Thoracic aorta (tissue), 2 donors: ENCODE data around the gene CAT. TPM values are rescaled to one million over a fixed set of nuclear protein-coding genes. Genes with fewer than 3 reads are reported as not detected.
"Not testable (repeated sequence)": the region's sequence is repeated elsewhere in the genome, so short reads cannot be mapped to it uniquely, and the experiment has no call there.

Experiments used
- ATAC-seq: fragments of 150-250 bp; one replicate; pipeline ENCODE4 v1.8.0; 2017; ENCODE audit warnings: low read depth; ENCODE audit not compliant: insufficient number of reproducible peaks, low FRiP score
- DNase-seq: peaks from one replicate; pipeline ENCODE4 v3.0.0-alpha.2; 2020; ENCODE audit warnings: low spot score
- H3K27ac ChIP-seq, 2 donors: fragments of 200-600 bp; sonication (generic); 1 replicate in 1 of 2; 2 replicates in 1 of 2; pipeline ENCODE4 v1.5.1; 2016; ENCODE audit warnings: mild to moderate bottlenecking in 2 of 2, moderate library complexity in 2 of 2
- H3K27me3 ChIP-seq: fragments of 200-600 bp; sonication (generic); replicated peaks from 2 replicates; pipeline ENCODE4 v1.6.0; 2016; ENCODE audit warnings: mild to moderate bottlenecking; ENCODE audit not compliant: insufficient read depth
- H3K36me3 ChIP-seq: fragments of 200-600 bp; sonication (generic); one replicate; pipeline ENCODE4 v1.5.1; 2016
- H3K4me1 ChIP-seq, 2 donors: fragments of 200-600 bp; sonication (generic); 1 replicate in 1 of 2; 2 replicates in 1 of 2; pipeline versions ENCODE4 v1.5.1 to v1.6.0; 2016; ENCODE audit warnings: low read depth in 2 of 2, mild to moderate bottlenecking in 1 of 2; ENCODE audit not compliant: control insufficient read depth in 1 of 2
- H3K4me3 ChIP-seq: fragments of 200-600 bp; sonication (generic); 2 replicates; pipeline ENCODE4 v1.5.1; 2016; ENCODE audit warnings: mild to moderate bottlenecking
- H3K9me3 ChIP-seq: fragments of 200-600 bp; sonication (generic); 2 replicates; pipeline ENCODE4 v1.5.1; 2016
- total RNA-seq, 2 donors: library from RNA; depleted of rRNA; stranded (reverse); fragments of >200 nt; gene quantifications; one replicate each; pipeline versions ENCODE4 v1.1.0 to v1.2.3, GENCODE V29; 2016
- TF ChIP-seq, protein P1 (sequence below): fragments of 200-600 bp; sonication (generic); IDR thresholded peaks from one replicate; pipeline ENCODE4 v1.5.1; 2019; ENCODE audit warnings: antibody characterized with exemption

CAT gene
- total RNA-seq, 2 donors from 2014 or later, result 54.7 to 65.3 TPM

DNA sequence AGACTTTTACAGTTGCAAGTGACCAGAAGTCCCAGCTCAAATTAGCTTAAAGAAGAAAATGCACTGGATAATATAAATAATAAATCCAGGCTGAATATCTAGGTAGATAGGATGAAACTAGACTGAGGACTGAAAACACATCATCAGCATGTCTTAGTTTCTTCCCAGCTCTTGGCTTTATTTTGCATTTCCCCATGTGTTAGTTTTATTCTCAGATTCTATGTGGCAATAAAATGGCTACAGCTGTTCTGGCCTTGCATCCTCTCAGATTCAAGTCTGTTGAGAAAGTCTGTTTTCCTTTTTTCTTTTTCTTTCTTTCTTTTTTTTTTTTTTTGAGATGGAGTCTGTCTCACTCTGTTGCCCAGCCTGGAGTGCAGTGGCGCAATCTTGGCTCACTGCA is 22.6 kb upstream of the CAT start:
- no peak overlapping the region for H3K4me3 ChIP-seq
- DNase-seq, result no peak
- TF ChIP-seq, protein P1, sequence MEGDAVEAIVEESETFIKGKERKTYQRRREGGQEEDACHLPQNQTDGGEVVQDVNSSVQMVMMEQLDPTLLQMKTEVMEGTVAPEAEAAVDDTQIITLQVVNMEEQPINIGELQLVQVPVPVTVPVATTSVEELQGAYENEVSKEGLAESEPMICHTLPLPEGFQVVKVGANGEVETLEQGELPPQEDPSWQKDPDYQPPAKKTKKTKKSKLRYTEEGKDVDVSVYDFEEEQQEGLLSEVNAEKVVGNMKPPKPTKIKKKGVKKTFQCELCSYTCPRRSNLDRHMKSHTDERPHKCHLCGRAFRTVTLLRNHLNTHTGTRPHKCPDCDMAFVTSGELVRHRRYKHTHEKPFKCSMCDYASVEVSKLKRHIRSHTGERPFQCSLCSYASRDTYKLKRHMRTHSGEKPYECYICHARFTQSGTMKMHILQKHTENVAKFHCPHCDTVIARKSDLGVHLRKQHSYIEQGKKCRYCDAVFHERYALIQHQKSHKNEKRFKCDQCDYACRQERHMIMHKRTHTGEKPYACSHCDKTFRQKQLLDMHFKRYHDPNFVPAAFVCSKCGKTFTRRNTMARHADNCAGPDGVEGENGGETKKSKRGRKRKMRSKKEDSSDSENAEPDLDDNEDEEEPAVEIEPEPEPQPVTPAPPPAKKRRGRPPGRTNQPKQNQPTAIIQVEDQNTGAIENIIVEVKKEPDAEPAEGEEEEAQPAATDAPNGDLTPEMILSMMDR, result no peak
- no peak for ATAC-seq
- H3K4me1 ChIP-seq, result no peaks in the 10 kb centered on the region
- H3K27ac ChIP-seq, result no peak overlapping the region
- H3K27me3 ChIP-seq, result no peaks in the 10 kb centered on the region
- H3K9me3 ChIP-seq, result peaks cover 7% of the 10 kb centered on the region
- H3K36me3 ChIP-seq, result no peaks in the 10 kb centered on the region

DNA sequence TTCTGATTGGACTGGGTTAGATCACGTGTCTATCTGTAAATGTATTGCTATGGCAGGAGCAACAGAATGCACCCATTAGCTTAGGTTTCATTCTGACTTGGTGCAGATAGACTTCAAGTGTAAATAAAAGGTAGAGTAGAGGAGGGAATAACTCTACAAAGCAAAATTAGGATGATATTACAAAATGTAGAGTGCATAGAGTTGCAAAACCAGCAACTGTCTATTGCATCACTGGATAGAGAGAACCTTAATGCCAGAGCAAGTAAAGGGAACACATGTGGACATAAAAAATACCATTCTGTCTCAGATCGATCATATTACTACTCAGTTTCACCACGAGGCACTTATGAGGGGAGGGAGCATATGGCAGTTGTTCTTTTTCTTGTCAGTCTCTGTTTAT is 22.0 kb upstream of the CAT start:
- Histone ChIP-seq H3K9me3 (peaks cover 7% of the 10 kb centered on the region), H3K27ac (no peak overlapping the region), H3K36me3 (no peaks in the 10 kb centered on the region), H3K4me3 (no peak overlapping the region), H3K27me3 (no peaks in the 10 kb centered on the region), H3K4me1 (no peaks in the 10 kb centered on the region)
- DNase-seq, result no peak
- no peak for ATAC-seq
- TF ChIP-seq, protein P1, result no peak

DNA sequence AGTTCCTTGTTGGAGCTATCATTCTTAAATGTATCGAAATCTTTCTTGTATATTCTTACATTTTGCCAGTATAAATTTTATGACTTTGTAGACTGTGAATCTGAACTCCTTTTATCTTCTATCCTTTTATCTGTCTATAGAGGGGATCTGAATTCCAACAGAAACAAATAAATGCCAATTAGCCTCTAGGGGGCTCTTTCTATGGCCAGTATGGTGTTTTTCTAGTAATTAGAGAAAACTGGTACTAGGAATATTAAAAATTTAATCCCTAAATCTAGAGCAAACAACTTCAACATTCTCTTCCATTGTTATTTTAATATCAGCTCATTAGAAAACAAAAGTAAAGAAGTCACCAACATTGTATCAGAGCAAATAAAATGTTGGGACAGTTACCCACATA is 21.5 kb upstream of the CAT start:
- Histone ChIP-seq H3K27me3 (no peaks in the 10 kb centered on the region), H3K4me1 (no peaks in the 10 kb centered on the region), H3K9me3 (peaks cover 7% of the 10 kb centered on the region), H3K4me3 (no peak overlapping the region), H3K27ac (no peak overlapping the region), H3K36me3 (no peaks in the 10 kb centered on the region)
- DNase-seq (no peak), ATAC-seq (no peak)
- TF ChIP-seq, protein P1, result no peak

DNA sequence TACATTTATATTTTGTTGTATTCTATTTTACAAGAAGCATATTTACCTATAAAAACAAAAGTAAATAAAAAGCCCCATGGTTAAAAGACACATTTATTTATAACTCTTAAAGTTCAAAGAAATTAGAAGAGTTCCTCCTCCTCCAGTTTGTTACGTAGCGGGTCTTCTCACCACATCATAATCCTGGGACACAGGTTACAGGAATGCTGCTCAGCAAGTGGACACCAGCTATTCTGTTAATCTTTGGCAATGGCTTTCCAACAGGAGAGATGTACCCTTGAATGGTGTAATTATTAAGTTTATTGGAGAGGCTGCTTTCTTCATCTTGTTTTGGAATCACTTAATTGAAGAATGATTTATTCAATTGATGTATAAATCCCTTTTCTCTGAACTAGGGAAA is 19.6 kb upstream of the CAT start:
- no peaks in the 10 kb centered on the region for H3K4me1 ChIP-seq
- H3K27ac ChIP-seq, result no peak overlapping the region
- H3K9me3 ChIP-seq, result no peaks in the 10 kb centered on the region
- ATAC-seq (no peak), DNase-seq (no peak)
- H3K27me3 ChIP-seq, result no peaks in the 10 kb centered on the region
- TF ChIP-seq, protein P1, result no peak
- H3K4me3 ChIP-seq, result no peak overlapping the region
- H3K36me3 ChIP-seq, result no peaks in the 10 kb centered on the region

DNA sequence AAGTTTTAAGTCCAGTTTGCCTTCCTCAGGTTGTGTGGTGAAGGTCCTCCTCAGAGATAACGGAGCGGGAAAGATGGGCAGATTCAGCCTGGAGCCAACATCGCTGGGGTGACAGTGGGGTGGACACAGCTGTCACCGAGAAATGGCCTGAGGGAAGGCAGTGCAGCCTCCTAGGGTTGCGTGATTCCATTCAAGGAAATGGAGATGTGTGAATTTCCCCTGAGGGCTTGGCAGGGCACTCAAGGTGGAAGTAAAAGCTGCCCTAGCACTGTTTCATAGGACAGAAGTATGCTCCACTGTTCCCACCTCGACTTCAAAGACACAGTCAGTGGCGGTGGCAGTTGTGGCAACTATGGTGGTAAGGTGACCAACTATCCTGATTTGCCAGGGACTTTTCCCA is 15.4 kb upstream of the CAT start:
- TF ChIP-seq, protein P1, result no peak
- ATAC-seq (no peak), DNase-seq (no peak)
- Histone ChIP-seq H3K27me3 (no peaks in the 10 kb centered on the region), H3K9me3 (no peaks in the 10 kb centered on the region), H3K4me3 (no peak overlapping the region), H3K36me3 (no peaks in the 10 kb centered on the region), H3K27ac (no peak overlapping the region), H3K4me1 (no peaks in the 10 kb centered on the region)

DNA sequence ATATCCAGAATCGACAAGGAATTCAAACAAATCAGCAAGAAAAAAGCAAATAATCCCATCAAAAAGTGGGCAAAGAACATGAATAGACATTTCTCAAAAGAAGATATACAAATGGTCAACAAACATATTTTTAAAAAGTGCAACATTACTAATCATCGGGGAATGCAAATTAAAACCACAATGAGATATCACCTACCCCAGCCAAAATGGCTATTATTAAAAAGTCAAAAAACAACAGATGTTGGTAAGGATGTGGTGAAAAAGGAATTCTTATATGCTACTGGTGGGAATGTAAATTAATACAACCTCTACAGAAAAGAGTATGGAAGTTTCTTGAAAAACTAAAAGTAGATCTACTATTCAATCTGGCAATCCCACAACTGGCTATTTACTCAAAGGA is 13.9 kb upstream of the CAT start:
- not testable (repeated sequence) for H3K27me3 ChIP-seq, DNase-seq, H3K36me3 ChIP-seq, H3K4me3 ChIP-seq, H3K4me1 ChIP-seq, H3K27ac ChIP-seq, ATAC-seq, H3K9me3 ChIP-seq
